ENCODE results near the gene ZNF275.
A peak's percentile ranks its signal among the peaks of the same experiment; 100 is the strongest.
"Not testable (repeated sequence)": the region's sequence is repeated elsewhere in the genome, so short reads cannot be mapped to it uniquely, and the experiment has no call there.

Gene ZNF275, protein sequence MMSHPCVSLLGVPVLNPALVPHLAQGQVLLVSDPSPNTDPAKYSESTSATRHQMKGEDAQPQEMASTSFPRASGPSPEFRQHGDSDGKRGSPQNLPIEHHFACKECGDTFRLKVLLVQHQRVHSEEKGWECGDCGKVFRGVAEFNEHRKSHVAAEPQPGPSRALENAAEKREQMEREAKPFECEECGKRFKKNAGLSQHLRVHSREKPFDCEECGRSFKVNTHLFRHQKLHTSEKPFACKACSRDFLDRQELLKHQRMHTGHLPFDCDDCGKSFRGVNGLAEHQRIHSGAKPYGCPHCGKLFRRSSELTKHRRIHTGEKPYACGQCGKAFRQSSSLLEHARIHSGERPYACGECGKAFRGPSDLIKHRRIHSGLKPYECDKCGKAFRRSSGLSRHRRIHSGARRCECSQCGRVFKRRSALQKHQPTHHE

DNA sequence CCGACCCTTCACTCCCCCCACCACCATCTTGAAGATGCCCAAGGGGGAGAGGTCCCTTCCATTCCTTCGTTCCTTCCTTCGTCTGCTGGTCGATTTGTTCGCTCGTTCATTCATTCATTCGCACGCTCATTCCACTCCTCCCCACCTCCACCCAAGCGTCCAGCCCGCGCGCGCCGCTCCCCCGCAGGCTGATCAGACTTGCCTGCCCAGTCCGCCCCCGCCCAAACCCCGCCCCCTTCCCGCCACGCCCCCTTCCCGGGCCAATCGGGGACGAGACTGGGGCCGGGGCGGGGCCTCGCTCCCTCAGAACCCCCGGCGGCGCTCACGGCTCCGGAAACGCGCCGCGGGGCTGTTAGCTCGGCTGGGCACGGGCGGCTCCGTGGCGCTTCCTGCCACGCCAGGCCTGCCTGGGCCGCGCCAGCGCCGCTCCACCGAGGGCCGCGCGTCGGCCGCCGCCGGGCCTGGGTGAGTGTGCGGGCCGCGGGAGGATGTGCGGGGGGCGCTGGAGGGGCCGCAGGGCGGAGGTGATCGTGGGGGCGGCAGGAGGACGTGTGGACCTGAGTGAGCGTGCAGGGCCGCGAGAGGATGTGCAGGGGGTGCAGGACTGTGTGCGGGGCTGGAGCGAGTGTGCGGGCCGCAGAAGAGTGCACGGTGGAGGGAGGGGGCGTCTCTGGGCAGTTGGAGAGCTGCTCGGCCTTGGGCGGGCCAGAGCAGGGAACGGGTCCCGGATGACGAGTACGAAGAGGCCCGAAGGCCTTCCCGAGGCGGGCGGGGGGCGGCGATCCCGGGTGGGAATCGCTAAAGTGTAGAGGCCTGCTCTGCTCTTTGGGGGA is at the start of gene ZNF275:
Gene ZNF275 (plus strand): TSS at position 333 of the 833 bp plus-strand sequence. CDS start 2,527 bp downstream, outside the sequence.
- peak; percentile 77 for DNase-seq

DNA sequence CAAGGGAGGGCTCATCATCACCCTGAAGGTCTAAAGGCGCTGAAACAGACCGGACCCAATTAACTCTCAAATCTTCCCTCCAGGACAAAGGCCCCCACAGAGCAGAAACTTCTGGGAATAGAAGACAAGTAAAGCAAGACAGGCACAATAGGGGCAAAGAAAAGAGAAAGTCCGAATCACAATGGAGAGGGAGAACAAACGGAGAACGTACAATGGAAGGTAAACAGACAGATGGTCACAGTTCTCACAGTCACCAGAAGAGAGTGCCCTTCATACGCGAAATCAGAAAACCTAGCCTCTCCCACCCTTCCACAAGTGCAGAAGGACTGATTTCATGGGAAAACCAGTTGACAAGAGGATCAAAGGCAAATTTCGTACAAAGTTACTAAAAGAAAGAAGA is 48.3 kb upstream of the ZNF275 start:
- not testable (repeated sequence) for DNase-seq

DNA sequence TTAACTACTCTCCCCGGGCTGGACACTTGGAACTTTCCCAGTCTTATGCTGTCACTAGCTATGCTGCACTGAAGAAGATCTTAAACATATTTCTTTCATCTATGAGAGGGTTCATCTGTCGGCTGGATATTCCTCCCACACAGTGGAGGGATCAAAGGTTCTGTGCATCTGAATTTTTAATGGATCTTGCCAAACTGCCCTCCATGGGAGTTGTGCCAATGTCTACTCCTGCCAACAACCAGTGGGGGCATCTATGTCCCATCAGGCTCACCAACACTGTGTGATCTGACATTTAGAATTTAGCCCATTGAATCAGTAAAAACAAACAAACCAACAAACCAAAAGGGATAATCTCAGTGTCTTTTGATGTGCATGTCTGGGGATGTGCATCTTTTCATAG is 45.1 kb upstream of the ZNF275 start:
- DNase-seq = not testable (repeated sequence)

DNA sequence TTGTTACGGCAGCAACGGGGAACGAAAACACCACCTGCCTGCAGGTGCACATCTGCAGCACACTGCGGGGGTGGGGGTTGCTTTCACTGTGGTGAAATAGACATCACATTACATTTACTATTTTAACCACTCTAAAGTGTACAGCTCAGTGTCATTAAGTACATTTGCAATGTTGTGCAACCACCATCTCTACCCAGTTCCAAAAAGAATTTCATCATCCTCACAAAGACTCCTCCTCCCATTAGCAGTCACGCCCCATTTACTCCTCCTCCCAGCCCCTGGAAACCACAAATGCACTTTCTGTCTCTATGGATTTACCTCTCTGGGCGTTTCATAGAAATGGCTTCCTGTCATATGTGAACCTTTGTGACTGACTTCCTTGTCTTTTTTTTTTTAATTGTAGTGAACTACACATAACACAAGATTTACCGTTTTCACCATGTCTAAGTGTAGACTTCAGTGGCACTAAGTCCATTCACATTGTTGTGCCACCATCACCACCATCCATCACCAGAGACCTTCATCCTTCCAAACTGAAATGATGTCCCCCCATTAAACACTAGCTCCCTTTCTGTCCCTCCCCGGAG is 40.4 kb upstream of the ZNF275 start:
- not testable (repeated sequence) for DNase-seq

DNA sequence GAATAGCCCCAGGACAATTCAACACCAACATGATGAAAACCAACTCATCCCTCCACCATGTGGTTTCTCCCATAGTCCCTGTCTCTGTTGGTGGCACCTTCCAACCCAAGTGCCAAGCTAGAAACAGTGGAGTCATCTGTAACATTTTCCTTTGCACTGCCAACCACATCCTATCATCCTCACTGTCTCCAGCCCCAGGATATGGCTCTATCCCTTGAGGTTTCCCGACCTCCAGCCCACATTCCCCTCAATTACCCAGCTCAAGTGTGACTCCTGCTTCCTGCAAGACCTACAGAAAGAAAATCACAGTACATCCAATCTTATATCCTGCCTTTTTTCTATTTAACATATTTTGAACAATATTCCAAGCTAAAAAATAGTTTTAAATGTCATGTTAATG is 36.6 kb upstream of the ZNF275 start:
- no peak for DNase-seq

DNA sequence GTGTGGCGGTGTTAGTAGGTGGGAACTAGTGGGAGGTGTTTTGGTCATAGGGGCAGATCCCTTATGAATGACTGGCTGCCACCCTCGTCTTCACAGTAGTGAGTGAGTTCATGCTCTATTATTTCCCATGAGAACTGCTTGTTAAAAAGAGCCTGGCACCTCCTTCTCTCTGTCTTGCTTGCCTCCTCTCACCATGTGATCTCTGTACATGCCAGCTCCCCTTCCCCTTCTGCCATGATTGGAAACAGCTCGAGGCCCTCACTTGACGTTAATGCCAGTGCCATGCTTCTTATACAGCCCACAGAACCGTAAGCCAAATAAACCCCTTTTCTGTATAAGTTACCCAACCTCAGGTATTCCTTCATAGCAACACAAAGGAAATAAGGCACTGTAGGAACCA is 34.1 kb upstream of the ZNF275 start:
- no peak for DNase-seq

DNA sequence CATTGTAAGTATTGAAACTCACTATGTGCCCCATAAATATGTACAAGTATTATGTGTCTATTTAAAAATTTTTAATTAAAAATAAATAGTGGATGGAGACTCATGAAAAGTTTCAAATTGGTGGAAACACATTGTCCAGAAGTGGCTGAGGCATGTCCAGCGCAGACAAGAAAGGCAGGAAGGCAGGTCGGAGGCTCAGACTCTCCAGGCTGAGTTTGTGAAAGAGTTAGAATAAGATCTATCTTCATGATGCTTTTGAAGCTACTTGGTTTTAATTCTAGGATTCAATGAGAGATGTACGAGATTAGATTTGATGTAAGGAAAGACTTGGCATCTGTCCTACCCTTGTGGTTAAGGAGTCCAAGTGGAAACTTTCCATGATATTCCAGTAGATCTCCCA is 32.2 kb upstream of the ZNF275 start:
- DNase-seq = no peak

DNA sequence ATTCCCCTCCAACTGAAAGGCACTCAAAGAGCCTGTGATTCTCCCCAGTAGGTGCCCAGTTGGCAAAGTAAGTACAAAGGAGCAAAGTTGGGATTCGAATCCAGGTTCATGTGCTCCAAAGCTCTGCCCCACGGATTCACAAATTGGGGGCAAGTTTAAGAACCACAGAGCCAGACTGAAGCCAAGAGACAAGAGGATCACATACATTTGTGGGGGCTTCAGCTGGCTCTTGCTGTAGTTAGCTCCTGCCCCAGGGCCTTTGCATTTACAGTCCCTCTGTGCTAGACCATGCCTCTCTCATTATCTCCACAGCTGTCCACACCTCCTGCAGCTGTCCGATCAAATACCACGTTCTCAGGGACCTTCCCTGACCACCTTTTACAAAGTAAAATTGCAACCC is 31.2 kb upstream of the ZNF275 start:
- no peak for DNase-seq

DNA sequence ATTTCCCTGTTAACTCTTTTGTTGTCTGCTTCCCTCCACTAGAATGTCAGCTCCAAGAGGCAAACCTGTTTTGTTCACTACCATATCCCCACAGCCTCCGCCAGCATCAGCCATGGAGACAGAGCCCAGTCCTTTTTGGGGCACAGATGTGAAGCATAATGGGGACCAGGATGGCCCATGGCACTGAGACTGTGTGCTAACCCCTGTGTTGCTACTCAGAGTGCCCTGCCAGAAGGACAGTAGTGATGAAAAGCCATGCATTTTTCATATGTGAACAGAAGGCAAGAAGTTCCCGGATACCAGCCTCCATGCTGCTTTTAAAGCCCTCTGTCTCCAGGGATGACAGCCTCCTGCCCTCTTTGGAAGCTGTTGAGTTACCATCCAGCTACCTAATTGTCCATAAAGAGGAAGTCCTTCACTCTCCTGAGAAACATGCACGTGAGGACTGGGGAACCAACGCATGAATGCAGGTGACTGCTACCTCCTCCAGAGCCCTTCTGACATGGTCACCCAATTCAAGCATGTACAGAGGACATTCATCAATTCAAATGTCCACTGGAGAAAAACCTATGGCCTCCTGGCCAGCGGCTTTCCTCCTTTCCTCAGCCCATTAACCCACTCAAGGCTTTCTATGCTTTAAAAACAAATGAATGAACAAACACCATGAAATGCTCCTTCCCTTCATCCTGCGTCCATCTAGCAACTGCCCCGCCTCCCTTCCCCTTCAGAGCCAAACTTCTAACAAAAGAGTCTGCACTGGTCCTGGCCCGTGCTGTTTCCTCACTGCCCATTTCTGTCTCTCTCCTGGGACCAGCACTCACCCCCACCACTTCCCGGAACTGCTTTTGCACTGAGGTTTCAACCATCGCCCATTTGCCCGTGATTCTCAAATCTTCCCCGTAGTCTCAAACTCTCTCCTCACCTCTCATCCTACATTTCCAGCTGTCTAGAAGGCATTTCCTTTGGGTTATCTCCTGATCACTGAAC is 30.4 kb upstream of the ZNF275 start:
- DNase-seq = no peak

DNA sequence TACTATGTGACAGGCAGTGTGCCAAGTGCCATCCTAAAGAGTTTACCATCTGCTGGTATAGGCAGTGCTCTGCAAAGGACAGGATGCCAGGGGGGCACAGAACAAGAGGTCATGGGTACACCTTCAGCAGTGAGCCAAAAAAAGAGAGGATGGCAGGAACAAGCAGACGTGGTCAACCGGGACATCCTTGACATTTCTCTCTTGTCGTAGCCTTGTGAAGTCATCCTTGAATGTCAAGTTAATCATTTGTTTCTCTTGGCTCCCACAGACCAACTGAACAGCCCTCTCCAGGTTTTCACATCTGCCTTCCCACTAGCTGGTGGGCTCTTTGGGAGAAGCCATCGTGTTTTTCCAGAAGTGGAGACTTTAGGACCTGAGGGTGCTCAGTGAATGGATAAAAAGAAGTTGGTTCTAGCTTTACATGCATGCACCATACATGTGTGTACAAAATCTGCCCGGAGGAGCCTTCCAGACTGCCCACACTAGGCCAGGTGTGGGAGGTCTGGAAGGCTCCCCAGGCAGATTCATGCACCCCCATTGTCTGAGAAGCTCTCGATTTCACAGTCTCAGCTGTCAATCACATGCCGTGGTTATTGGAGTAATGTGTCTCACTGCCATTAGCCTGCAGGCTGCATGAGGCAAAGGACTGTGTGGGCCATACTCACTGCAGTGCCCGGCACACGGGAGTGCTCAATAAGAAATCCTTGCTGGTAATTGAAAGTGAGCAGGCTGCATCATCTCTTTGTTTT is 28.8 kb upstream of the ZNF275 start:
- no peak for DNase-seq

DNA sequence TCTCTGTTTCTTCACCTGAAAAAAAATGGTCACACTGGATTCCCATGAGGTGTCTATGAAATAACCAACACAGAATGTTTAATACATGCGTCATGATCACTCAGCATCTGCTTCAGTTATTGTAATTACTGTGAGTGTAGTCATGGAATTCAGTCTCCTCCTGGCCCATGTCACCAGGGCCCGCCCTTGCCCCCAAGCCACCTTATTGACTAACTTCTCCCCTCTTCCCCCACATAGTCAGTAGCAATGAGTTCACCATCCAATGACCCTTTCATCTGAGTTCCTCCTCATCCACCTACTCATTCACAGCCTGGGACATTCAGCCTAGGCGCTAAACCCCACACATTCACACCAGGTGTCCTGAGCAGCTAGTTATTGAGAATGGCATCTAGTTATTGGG is 28.0 kb upstream of the ZNF275 start:
- no peak for DNase-seq

DNA sequence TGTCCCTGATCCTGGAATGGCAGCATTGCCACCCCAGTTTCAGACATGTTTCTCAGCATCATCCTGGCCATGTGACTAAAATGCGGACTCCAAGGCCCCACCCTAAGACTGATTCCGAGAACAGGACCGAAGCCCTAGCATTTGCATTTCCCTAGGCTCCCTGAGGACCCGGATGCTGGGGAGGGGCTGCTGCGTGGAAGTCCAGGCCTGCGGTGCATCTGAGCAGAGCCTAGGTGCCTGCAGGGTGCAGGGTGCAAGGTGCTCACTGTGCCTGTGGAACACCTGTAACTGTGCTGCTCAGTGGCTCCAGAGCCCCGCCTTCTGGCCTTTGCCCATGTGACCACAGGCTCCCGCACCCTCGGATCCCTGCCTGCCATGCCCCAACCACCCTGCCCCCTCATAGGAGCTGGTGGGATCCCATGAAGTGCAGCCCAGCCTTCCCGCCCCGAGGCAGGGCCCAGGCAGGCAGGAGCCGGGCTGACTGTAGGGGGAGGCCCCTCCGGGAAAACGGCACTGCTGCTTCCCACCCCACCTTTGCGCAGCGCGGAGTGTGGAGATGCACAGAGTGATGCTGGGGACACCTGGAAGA is 27.3 kb upstream of the ZNF275 start:
- no peak for DNase-seq

DNA sequence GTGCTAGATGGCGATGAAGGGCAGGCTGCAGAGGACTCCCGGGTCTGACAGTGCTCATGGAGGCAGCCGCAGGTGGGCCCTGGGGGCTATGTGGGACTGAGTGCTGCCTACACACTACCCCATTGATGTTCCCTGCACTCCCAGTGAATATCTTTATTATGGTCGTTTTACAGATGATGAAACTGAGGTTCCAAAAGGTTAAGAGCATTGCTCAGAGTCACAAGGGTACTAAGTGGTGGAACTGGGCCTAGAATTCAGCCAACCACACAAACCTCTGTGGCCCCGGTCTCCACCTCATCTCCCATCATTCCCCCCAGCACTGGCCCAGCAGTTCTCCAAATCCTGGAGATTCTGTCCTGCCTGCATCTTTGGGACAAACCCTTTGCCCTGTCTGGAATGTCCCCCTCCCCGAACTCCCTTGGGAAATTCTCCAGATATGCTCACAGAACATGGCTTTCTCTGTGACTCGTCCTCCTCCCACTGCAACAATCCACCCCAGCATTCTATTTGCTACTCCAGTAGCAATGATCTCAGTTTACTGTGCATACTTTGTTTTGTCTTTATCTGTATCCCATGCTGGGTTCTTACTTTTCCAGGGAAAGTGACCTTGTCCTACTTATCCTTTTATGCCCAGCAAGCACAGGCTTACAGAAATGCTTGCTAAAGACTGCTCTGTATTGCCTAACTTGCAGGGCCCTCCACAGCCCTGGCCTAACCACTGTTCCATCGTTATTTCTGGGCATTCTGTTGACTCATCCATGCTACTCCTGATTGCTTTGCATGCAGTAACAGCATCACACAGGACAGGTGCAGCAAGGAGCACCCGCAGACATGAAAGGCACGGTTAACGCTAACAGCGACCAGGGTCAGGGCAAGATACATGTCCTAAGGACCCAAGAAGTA is 26.4 kb upstream of the ZNF275 start:
- no peak for DNase-seq

DNA sequence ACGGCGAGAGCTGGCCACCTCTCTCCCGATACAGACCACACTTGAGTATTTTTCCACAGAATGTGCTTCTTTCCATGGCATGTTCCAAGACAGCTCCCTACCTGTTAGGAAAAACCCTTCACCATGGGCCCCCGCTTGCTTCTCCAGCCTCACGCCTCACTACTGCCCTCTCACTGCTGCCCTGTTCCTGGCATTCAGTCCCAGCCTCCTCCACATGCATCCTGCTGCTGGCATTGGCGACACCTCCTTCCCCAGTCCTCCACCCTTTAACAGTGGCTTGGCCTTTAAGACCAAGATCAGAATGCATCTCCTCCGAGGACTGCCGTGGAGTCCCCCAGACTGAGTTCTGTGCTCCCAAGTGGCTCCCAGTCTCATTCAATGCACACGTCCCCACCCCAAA is 23.1 kb upstream of the ZNF275 start:
- no peak for DNase-seq

DNA sequence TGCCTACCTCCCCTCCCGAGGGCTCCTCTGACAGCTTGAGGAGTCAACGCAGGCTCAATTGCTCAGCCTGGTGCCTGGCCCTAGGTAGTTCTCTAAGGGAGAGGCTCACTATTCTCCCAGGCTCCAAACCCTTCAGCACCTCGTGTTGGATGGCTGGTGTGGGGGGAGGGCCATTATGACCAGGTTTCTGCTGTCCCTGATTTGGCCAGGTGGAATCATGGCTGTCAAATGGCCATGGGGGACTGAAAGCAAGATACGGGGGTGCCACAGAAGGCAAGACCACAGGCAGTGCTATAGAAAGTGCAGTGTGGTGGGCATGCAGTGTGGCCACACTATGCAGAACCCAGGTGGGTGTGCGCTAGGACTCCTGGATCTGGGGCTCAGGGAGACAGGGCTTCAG is 21.9 kb upstream of the ZNF275 start:
- DNase-seq = no peak

DNA sequence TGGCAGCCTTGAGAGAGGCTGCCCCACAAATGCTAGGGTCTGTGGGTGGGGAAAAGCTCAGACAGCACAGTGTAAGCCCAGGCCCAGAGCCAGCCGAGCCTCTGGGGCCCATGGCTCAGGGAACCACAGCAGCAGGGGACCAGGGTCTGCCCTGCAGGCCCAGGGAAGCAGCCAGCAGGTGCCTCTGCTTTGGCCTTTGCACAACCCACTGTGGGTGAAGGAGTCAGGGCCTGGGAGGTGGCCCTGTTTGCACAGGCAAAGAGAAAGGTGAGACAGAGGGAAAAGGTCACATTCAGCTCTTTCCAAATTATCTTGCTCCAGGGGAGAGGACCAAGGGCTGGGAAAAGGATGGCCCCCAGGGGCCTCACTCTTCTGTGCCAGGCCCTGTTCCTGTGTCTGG is 21.1 kb upstream of the ZNF275 start:
- no peak for DNase-seq

DNA sequence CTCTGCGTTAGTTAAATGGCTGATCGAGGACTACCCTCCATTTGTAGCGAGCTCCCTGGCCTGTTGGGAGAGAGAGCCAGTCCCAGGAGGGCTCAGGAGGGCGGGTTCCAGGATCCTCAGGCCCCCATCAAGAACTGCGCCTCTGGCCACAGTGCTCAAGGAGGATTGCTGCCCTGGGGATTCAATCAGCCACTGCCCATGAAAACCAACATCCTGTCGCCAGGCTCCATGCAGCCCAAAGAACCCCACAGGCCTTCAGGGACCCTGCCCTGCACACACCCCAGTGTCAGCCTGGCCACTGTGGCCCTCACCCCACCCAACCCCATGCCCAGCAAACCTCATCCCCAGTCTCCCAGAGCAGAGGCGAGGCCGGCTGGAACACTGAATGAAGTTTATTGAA is 16.6 kb upstream of the ZNF275 start:
- no peak for DNase-seq

DNA sequence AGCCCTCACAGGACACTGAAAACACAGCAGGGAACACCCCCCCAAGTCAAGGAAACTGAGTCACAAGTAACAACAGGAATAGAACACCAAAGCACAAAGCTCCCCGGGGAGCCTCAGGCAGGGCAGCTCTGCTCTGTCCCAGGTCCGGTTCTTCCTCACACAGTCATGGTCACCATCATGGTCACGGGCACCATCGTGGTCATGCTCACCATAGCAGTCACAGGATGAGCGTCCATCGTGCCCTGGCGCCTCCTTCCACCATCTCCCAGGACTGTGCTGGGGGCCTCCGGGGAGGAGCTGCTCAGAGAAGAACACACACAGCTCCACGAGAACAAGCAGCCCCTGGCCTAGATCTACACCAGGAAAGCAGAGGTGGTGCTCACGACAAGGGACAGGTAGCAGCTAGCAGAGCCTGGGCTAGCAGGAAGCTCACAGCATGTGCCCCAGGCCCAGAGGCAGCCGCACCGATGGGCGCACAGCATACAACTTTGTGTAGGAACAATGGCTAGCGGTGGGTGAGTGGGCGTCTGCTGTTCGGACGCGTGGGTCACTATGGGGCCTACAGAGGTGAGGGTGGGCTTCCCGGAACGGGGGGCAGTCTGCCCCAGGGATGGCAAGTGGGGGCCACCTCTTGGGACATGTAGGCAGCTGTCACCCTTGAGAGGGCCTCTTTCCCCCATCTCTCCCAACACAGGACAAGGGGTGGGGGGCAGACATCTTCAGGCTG is 15.8 kb upstream of the ZNF275 start:
- DNase-seq = no peak

DNA sequence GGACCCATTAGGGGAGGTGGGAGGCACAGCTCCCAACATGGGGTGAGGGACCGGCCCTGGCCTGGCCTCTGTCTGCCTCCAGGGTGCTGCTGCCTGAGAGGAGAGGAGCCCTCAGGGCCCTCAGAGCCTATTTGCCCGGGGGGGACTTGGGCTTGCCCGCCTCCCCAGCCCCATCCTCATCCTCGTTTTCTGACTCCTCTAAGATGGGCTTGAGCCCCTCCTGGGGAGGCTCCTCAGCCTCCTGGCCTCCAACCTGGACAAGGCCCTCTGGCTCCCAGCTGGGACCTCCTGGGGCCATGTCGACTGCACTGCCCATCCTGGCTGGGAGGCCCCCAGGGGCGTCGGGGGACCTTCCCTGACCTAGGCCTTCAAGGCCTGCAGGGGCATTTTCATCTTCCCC is 15.1 kb upstream of the ZNF275 start:
- DNase-seq = no peak

Data from stimulated activated CD4-positive, alpha-beta T cell treated with anti-CD3 and anti-CD28 coated beads, Interleukin-4, amount 100 ng/mL, for 24 hours (primary cell).